CD4-positive, alpha-beta T cell treated with Interleukin-10 for 1 hour (primary cell): ENCODE data around the gene ARHGEF17.
"Not testable (repeated sequence)": the region's sequence is repeated elsewhere in the genome, so short reads cannot be mapped to it uniquely, and the experiment has no call there.

Source experiments
- DNase-seq: peaks from one replicate; pipeline ENCODE4 v3.0.0-alpha.2; 2020

The ARHGEF17 gene

DNA sequence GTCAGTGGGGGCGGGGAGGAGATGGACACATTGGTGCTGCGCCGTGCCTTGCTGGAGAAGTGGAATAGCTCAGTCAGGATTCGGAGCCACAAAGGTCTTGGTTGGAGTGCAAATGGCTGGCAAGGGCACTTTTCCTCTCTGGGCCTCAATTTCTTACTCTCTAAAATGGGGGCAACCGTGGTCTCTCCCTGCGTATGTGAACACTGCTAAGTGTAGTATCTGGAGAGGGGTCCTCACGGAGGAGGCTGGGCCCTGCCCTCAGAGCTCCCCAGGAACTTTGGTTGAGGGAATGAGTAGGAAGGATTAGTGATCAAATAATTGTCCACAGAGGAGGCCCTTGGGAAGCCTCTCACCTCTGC is 35.4 kb upstream of the ARHGEF17 start:
- DNase-seq, result no peak

DNA sequence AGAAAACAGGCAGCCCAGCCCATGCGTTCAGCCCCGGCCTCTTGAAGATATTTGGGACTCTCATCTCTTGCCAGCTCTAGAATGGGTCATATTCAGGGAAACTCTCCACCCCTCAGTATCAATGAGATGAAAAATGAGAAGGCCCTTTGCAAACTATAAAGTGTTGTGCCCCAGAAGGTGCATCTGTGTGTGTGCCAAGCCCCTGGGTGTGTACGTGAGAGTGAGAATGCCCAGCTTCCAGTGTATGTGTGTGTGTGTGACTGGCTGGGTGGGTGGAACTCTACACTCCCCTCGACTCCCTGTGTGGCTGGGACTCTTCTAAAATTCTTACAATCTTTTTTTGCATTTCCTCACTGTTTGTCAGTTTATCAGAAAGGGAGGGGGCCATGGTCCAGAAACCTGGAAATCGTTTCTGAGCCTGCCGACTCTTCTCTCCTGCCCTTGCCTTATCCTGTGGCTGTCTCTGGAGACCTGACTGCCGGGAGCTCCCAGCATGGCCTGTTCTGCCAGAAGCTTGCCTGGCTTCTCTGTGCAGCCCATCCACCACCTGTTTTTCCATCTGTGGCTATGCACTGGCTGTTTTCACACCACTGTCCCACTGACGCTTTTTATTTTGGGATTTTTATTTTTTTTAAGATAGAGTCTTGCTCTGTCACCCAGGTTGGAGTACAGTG is 34.7 kb upstream of the ARHGEF17 start:
- DNase-seq, result no peak

- not testable (repeated sequence) for DNase-seq
These were observed 33.9 kb upstream of the ARHGEF17 start for GRCh38 chr11:73274191-73274590.

DNA sequence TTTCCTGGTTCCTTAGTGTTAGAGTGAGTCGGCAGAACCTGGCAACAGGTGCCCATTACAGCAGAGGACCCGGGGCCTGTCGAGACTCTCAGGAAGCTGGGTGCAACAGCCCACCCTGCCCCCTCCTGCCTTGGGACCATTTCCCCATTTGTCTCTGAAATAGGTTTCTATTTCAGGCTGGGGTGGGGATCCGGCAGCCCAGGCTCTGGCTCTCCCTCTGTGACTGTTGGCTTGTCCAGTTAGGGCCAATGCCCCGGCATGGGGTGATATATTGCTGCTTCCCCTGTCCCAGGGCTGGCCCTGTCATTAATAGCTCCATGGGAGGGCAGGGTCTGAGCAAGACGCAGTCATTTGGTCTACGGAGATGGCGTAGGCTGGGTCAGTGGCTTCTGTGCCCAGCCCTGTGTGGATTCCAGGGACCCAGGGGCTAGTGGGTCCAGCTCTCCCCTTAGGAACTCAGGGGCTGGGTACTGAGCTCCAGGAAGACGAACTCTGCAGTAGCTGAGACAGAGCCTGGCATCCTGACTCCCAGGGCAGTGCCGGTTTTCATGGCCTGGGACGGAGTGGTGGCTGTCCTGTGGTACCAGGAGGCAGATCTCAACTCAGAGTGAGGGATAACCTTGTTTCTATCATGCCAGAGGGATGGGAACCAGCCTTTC is 33.2 kb upstream of the ARHGEF17 start:
- DNase-seq, result no peak

GRCh38 chr11:73275381-73275750 is 32.7 kb upstream of the ARHGEF17 start:
- DNase-seq, result no peak

DNA sequence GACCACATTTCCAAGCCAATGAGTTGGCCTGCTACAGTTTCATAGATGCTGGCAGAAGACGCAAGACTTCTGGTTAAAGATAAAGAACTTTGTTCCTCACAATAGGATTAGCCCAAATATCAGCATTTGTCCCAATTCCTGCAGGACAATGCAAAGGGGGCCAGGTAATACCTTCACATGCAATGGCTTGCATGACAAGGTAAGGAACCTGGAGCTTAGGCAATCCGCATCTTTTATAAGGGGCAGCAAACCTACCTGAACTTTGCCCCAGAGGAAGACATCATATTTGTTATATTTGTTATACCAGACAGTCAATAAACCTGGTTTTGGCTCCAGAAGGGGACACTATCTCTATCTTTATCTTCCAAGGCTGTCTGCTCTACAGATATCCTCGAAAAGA is 30.6 kb upstream of the ARHGEF17 start:
- no peak for DNase-seq

DNA sequence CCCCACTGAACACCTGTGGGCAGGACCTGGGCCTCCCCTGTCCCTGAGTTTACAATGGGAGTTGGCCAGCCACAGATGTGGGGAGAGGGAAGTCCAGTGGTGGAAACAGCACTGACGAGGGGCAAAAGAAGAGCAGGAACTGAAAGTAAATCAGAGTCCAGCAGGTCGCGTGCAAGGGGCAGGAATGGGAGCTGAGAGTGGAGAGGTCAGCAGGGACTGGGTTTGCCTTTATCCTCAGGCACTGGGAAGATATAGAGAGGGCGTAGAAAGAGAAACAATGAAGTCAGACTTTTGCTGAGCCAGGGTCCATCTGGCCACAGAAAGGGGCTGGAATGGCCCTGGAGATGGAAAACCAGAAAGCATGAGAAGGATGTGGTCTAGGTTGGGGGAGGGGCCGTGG is 27.4 kb upstream of the ARHGEF17 start:
- no peak for DNase-seq

- no peak for DNase-seq
These were observed 26.8 kb upstream of the ARHGEF17 start for GRCh38 chr11:73281201-73281741.

- DNase-seq, result no peak
These were observed 26.0 kb upstream of the ARHGEF17 start for GRCh38 chr11:73281796-73282660.

- no peak for DNase-seq
These were observed 24.6 kb upstream of the ARHGEF17 start for GRCh38 chr11:73283276-73284000.

DNA sequence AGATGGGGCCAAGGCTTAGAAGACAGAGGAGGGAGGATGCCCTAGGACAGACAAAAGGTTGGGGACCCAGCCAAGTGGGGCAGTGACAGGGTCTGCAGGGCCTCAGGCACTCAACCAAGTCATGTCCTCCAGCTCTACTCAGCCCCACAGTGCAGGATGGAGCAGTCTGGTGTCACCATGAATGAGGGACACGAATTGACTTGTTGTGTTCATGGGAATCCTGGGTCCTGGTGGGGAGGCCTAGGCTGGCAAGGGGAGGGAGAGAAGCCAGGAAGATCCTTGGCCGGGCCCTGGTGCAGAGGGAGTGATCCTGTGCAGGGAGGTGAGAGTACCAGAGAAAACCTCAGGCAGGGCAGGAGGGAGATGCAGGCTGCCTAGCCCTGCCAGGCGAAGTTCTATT is 24.0 kb upstream of the ARHGEF17 start:
- DNase-seq, result no peak

DNA sequence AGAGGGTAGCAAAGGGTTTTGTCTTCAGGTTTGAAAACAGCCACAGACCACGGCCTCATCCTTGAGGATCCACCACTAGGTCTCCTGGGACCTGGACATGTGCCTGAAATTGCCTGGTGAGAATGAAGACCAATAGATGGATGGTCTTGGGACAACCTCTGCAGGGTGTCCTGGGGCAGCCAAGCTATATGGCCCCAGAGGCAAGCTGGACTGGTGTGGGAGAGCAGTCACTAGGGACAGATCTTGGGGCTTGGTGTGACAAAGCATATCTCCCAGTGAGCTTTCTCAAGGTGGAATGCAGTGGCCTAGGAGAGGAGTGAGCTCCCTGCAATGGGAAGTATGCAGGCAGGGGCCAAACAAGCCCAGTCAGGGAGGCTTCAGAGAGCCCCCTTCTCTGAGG is 22.4 kb upstream of the ARHGEF17 start:
- no peak for DNase-seq

GRCh38 chr11:73286240-73286810 is 21.8 kb upstream of the ARHGEF17 start:
- DNase-seq, result no peak

DNA sequence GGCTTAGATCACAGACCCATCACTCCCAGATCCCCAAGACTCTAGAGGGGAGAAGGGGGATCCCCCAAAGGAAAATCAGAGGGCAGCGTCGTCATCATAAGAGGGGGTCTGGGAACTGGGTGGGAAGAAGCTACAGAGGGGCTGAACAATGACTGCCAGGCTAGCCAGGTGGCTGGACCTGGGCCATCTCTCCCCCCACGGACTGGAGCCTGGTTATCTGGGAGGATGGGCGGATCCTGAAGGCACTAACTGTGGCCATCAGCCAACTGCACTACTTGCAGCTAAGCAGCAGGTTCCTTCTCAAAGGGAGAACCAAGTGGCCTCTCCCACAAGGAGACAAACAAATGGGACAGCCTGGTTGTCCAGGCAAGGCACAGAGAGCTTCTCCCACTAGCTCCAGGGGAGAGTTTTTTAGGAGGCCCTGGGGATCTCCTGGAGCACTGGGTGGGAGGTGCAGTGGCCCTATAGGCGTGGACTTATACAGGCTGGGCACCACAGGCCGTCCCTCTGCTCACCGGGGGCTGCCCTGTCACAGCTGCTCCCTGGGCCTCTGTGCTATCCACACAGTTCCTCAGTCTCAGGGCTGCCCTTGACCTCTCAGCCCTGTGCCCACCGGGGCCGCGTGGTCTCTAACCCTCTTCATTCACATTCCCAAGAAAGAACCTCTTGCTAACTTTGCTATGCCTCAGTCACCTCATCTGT is 20.5 kb upstream of the ARHGEF17 start:
- DNase-seq, result no peak

GRCh38 chr11:73288192-73288872 is 19.7 kb upstream of the ARHGEF17 start:
- no peak for DNase-seq

DNA sequence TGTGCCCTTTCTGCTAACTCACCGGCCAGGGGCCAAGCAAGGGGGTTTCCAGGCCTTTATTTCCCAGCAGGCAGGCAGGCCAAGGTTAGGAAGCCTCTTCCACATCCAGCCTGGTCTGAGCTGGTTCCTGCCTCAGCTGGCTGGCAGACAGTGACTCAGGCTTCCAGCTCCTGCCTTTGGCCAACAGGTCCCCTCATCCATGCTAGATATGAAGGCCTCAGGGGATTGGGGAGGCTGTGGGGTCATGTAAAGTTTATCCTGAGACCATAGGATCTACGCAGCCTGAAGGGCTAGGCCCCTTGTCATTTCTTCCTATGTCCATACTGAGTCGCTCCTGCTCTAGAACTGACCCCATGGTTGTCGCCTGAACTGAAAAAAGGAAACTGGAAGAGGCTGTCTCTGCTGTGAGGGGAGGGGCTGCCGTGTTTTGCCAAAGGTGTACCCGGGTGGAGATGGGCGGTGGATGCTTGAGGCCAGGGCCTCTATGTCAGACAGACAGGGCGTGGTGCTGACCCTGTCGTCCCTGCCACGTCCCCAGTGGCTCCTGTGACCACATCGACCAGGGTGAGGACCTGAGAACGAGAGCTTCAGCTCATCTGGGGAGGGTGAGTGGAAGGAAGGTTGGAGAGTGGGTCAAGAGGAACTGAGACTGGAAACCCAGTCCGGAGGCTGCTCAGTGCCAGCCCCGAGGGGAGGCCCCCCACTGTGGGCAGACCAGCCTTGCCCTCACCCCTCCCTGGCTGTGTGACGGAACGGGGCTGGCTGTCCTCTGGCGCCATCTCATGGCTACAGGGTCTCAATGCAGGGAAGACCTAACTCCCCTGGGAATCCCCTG is 19.0 kb upstream of the ARHGEF17 start:
- DNase-seq, result peak; percentile 62

DNA sequence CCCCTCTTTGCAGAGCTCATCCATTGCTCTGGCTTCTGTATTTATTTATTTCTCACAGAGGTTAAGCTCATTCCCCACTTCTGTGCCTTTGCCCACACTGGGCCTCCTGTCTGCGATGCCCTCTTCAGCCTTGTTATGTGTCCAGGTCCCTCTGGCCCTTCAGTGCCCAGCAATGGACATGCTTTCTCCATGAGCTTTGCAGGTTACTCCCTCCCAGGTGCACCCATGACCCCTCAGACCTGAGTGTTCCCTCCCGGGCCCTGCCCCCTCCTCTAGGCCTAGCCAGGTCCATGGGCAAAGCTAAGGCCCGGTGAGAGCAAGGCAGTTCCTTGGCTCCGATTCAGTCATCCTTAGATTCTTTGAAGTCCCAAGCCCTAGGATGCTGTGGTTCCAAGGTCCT is 17.5 kb upstream of the ARHGEF17 start:
- no peak for DNase-seq

DNA sequence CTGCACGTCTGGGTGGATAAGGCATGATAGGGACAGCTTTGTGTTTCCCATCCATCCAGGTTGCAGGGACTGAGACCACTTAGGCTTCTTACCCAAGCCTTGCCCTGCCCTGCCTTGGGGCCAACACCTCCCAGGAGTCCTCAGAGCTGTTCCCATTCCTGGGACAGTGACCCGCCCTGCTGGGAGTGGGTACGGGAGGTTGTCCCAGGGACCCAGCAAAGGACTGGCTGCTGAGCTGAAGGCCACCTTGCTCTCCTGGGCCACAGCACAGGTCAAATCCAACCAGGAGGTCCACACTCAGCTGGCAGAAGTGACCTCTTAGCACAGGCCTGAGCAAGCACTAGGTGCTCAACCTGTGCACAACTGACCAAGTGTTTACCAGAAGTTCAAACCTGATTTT is 16.9 kb upstream of the ARHGEF17 start:
- no peak for DNase-seq

GRCh38 chr11:73291781-73292524 is 16.1 kb upstream of the ARHGEF17 start:
- no peak for DNase-seq

GRCh38 chr11:73292525-73292894 is 15.6 kb upstream of the ARHGEF17 start:
- no peak for DNase-seq
